Spleen (tissue), 7 donors: ENCODE results near the gene TK1.

Source experiments
- CTCF ChIP-seq, 11 experiments: fragments of 200-600 bp in 7 of 11; fragments of 450-650 bp in 4 of 11; sonication (generic) in 4 of 11; IDR thresholded peaks in 8 of 11; conservative IDR thresholded peaks in 3 of 11; 1 replicate in 7 of 11; 2 replicates in 4 of 11; pipeline versions ENCODE4 v1.4.0 to v1.8.0; 2016 to 2021; ENCODE audit warnings: antibody characterized with exemption in 11 of 11, inconsistent platforms in 4 of 11, mild to moderate bottlenecking in 1 of 11
- POLR2A ChIP-seq, 3 donors: fragments of 450-650 bp; IDR thresholded peaks; one replicate each; pipeline ENCODE4 v1.5.1; 2017; ENCODE audit warnings: antibody characterized with exemption in 3 of 3, mild to moderate bottlenecking in 1 of 3
- POLR2AphosphoS5 ChIP-seq, 3 donors: sonication (generic); formaldehyde crosslinking; IDR thresholded peaks; one replicate each; pipeline ENCODE4 v1.5.1; 2017; ENCODE audit warnings: antibody characterized with exemption in 3 of 3
- donor health status: DM: no; HTN: no; CAD: no; lungs with moderate emphysema.
- donor health status: DM: no; HTN: no; CAD: no.
- donor health status: DM: no; HTN: no; CAD: no.

- TF ChIP-seq CTCF (IDR thresholded peaks at IDR 0.05 in 8 of 11, conservative IDR thresholded peaks at IDR 0.05 in 3 of 11) (no peak), POLR2AphosphoS5 (IDR thresholded peaks at IDR 0.05) (no peak), POLR2A (IDR thresholded peaks at IDR 0.05) (no peak)
Observed at GRCh38 chr17:78223765-78224164, 36.9 kb upstream of the TK1 start.
